HTERT RPE-1 (cell line): ENCODE data around the gene HMG20A.

Source experiments
- in situ Hi-C: fragments of 300-500 bp; cut with MboI; formaldehyde crosslinking; loops from 4 replicates; pipeline ENCODE4 v1.14.3; 2020; ENCODE audit warnings: low sequenced_read_pairs

HMG20A gene

DNA sequence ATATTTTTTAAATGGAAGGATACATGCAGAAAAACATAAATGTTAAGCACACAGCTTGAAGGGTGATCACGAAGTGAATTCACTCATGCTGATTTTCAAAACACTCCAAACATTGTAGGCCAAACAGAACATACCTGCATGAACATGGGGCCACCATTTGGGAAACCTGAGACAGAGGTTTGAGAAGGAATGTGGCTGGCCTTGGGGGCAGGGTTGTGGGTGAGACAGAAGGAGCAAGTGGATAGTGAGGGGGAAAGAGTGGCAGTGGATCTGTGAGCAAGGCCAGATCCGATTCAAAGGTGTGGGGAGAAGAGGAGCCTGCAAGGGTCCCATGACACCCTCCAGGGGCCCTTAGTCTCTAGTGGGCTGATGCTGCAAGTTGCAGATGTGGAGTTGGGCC, 94.9 kb downstream of the HMG20A start:
- in situ Hi-C loops, result no loop called here

DNA sequence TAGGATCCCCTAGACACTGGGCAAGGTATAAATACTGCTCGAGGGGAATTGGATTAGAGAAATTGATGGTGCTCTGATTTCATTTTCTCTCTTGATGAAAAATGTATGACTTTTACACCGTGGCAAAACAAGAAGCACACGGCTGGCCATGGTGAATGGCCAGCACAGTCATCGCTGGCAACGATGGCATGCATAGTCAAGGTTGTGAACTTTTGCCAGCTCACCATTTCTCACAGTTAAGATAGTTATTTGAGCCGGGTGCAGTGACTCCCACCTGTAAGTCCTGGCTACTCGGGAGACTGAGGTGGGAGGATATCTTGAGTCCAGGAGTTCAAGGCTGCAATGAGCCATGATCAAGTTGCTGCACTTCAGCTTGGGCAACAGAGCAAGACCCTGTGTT, 95.4 kb downstream of the HMG20A start:
- in situ Hi-C loops, result no loop called here

DNA sequence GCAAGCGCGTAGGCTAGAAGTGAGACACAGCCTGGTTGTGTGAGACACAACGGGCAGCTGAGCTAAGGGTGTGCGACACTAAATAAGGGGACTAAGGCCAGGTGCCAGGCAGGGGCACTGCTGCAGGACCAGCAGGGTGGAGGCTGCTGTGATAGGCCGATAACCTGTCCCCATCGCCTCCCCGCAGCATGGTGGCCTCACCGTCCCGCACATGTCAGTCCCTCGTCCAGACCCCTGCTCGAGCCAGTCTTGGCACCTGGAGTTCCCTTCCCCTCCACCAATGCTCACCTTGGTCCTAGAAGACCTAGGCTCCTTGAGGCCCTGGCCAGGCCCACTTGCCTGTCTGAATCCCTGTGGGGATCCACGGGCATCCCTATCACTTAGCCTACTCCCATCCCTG, 96.1 kb downstream of the HMG20A start:
- in situ Hi-C loops, result no loop called here

DNA sequence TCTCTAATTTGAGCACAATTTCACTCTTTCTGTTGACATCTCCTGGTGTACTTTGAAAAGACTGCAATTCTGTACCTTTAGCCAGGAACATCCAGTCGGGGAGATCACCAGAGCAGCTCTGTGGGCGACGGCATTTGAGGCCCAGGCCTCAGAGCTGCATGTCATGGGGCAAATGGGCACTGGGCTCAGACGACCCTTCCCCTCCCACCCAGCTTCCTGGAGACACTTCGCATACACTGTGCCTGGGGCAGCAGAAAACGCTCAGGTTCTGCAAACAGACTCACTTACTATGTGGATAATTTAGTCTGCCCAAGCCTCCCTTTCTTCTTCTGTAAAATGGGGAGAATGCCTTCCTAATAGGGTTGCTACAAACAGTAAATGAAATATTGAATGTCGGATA, 96.9 kb downstream of the HMG20A start:
- in situ Hi-C loops, result no loop called here

DNA sequence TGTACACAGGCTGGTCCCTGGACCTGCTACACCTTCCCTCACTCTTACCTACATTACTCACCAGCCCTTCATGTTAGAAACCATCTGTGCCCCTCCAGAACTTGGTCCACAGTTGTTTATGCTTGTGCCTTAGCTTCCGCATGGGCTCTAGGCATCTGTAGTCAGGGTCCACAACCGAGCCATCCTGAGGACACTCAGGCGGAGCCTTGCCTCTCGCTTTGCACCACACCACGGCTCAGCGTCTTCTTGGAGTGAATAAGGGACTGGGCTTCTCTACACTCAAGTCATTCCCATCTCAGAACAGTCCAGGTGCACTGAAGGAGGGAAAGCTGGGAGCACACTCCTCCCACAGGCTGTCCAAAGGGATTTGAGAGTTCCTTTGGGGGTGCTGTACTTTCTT, 97.8 kb downstream of the HMG20A start:
- in situ Hi-C loops, result no loop called here

DNA sequence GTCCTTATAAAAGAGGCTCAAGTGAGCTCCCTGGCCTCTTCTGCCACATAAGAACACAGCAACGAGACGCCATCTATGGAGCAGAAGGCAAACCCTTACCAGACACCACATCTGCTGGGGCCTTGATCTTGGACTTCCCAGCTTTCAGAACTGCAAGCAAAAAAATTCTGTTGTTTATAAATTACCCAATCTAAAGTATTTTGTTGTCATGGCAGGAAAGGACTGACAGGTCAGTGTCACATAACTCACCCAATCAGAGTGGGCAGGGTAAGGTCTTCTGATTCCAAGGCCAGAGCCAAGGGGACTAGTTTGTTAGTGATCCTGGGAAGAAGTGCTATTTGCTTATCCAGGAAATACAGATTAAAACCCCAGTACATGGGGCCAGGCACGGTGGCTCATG, 98.9 kb downstream of the HMG20A start:
- in situ Hi-C loops, result no loop called here

DNA sequence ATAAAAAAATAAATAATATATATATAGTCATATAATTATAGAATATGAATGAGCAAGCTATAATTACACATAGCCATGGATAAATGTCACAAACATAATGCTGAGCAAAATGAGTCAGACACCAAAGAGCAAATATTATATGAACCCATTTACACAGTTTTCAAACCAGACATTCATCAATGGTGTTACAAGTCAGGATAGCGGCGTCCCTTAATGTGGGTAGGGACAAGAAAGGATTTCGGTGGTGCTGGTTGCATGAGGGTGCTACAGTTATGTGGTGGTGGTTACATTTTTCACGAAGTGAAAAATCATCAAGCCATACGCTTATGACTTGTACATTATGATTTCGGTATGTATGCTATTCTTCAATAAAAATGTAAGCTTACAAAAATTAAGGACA, 100.5 kb downstream of the HMG20A start:
- in situ Hi-C loops, result no loop called here

DNA sequence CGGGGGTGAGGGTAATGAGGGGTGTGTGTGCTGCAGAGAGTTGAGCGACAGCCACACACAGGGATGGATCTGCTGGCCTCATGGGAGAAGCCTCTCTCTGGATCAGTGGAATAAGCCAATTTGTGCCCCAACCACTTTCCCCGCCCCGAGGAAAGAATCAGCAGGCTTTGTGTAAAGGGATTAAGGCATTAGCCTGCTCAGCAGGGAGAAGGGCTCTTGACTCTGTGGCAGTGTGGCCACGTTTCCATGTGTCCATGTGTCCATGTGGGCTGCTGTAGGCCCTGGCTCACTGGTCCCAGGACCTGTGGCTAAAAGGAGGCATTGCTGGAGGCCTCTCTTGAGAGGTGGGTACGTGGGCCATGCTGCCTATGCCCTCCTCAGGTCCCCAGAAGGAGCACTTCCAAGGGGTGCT, 104.7 kb downstream of the HMG20A start:
- in situ Hi-C loops, result no loop called here

DNA sequence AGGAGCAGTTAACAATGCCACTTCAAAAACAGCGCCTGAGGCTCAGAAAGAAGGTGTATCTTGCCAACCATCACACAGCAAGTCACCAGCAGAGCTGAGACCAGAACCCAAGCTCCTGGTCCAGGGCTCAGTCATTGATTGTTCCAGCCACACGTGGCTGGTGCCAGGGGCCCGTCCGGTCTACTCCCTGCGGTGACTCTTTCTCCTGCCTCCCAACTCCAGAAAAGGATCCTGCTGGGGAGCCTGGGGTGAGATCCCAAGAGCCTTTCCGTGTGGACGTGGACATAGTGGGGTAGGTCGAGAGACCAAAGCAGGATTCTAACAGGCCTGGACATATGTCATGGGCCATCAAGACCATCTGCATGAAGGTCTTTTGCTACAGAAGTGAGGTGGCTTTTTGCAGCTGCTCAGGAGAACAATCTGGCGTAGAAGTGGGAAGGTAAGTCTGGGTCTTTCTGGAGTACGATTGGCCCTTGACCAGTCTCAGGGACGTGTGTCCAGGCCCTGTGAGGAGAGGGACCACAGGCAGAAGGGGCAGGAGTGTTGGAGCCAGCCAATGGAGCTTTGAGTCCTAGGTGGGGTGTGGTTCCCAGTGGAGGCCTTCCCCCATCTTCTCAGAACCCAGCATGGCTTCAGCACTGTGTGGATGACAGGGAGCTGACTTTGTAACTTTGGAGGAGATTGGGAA, 105.4 kb downstream of the HMG20A start:
- in situ Hi-C loops, result no loop called here

DNA sequence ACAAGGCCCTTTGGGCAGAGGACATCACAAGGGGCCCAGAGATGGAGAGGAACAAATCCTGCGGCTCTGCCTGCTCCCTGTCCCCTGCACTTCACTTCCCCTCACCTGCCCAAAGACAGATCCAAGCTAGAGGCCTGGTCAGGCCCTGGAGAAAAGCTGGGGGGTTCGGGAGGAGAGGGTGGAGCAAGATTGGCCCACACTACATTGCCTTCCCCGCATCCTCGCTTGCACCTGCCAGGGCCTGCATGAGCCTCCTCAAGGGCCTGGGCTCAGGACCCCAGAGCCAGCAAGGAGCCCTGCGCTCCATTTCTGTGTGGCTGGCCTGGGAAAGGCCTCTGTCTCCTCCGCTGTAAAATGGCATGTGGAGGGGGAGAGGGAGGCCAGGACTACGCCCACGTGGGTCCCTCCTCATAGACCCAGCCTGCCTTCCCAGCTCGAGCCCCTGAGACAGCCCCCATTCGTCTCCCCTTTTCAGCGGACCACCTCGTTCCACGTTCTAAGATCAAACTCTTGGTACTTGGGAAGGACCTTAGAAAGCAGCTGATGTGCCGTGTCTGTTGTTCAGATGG, 106.0 kb downstream of the HMG20A start:
- in situ Hi-C loops, result no loop called here

DNA sequence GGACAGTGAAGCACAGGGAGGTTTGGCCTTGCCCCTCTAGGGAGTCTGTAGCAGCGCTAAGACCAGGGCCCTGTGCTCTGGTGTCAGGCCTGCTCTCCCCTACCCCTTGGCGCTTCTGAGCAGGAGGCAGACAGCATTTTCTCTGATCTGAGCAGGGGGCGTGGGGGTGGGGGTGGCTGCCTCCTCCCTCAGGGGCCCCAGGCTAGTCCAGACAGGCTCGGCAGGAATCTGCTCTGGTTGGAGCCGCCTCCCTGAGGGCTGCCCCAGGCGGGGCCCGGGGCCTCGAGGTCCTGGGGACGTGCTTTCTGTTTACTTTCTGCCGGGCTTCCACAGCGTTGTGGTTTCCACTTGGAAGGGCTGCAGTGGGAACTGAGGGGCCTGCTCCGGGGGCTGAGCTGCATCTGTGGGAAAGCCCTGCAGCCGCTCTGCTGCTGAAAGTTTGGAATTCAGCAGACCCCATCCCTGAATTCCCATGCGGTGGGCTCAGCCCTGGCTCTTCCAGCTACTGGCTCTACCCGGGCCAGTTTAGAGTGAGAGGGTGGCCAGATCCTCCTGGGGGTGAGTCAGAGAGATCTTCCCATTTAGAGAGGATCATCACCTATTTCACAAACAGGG, 106.6 kb downstream of the HMG20A start:
- in situ Hi-C loops, result no loop called here

DNA sequence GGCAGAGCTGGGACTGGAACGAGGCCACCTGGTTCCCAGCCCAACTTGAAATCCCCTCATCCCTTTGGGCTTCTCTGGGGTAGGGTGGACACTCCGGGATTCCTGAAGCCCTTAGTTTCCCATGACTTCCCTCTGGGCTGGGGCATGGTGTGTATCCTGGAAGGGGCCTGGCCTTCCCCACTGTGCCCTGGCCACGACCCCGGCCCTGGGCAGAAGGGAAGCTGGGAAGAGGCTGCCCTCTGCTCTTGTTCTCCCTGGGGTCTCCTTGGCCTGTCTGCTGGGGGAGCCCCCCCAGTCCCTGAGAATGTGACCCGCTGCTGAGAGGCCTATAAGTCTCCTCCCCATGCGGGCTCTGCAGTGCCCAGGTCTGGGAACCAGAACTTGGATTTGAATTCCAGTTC, 107.1 kb downstream of the HMG20A start:
- in situ Hi-C loops, result no loop called here

DNA sequence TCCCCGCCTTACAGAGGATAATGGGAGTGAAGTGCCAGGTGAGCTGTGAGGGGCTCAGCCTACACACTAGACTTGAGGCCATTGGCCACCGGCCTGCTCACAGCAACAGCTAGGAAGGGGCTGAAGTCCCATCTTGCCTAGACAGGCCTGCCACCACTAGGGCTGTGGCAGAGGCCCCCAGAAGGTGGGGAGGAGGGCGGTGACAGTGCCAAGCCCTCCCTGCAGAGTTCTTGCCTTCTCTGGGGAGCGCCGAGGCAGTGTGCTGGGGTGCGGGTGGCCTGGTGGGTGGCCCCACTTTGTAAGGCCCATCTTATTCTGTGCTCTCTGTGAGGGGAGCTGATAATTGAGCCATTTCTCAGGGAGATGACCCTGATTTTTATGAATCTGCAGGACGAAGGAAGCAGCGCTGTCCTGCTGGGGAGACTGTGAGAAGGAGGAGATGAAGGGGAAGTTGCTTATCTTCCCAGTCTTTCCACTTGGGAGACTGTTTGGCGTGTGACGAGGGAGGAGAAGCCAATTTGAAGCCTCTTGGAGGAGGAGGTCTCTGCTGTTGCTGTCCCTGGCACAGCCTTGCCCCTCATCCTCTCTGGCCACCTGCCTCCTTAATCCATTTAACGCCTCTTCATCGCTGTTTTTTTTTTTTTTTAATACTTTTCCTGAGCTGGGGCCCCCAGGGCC, 107.7 kb downstream of the HMG20A start:
- in situ Hi-C loops, result no loop called here

DNA sequence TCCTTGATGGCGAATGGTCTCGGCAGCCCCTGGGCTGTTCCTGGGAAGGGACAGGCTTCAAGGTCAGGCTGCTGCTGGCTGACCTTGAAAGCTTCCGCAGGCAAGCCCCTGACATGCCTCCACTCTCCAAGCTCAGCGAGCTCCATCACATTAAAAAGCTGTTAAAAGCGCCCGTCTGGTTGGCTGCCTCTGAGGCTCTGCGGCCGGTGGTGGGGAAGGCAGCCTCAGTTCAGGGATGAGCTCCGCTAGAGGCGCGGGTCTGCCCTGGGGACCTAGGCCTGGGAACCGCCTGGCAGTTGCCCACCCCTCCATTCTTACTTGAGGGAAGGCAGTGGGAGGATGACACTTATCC, 108.3 kb downstream of the HMG20A start:
- in situ Hi-C loops, result no loop called here

DNA sequence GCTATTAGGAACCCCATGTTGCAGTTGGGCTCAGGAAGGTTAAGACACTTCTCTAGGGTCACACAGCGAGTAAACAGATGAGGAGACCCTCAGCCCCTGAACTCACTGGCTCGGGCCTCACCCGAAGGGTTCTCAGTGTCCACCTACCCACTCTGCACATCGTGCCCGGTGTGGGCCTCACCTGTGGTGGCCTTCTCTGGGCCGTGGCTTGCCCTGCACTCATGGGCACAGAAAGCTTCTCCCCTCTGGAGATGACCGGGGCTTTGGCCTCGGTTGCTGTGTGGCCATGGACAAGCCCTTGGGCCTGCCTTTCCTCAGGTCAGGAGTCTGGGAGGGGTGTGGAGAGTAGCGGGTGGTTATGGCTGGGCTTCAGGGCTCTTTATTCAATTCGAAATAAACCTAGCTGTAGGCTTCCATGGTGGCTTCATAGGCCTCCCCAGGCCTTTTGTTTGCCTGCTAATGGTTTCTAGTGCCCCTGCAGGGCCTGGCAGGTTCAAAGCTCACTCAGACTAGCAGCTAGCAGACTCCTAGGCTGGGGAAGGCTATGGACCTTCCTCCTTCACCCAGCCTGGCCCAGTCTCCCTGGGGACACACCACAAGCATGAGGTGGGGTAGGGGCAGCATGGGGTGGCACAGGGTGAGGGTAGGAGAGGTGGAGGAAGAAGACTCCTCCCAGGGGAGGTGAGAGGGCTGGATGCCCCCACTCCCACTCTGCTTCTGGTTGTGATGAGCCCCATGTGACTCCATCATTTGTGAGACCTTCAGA, 108.9 kb downstream of the HMG20A start:
- in situ Hi-C loops, result no loop called here

DNA sequence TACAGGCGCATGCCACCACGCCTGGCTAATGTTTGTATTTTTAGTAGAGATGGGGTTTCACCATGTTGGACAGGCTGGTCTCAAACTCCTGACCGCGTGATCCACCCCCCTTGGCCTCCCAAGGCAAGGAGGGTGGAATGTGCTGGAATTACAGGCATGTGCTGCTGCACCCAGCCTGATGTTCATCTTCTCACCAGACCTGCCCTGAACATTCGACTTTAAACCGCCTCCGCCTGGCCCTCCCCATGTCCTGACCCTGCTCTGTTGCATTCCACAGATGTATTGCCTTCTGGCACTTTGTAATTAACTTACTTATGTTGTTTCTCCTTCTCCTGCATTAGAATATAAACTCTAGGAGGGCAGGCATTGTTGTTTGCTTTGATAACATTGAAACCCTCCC, 109.9 kb downstream of the HMG20A start:
- in situ Hi-C loops, result no loop called here

DNA sequence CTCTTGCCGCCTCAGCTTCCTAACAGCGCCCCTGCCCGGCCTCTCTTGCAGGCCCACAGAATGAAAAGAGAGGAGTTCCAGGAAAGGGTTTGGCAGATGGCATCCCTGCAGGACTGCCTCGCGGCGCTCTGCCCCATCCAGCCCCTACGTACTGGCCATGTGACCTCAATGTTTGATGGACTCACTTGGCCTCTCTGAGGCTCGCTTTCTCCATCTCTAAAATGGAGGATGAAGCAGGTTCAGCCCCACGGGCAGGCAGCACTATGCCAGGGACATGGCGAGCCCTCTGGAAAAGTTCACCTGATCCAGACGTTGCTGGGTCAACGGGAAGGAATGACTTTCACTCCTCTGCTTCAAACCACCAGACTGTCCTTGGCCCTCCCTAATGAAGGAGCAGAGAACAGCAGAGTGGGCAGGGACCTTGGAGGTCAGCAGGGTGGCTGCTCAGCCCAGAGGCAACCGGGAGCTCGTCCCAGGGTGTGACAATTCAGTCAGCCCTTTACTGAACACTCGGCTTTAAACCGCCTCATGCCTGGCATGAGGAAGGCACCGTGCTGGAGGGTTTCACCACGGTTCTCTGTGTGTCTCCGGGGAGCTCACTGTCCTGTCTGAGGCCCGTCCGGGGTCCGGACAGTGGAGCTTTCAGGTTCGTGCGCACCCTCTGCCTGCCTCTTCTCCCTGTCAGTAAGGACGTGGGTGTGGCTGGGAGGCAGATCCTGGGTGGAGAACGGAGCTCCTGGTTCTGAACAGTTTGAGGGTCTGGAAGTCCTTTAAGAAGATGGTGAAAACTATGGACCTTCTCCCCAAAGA, 110.7 kb downstream of the HMG20A start:
- in situ Hi-C loops, result no loop called here

DNA sequence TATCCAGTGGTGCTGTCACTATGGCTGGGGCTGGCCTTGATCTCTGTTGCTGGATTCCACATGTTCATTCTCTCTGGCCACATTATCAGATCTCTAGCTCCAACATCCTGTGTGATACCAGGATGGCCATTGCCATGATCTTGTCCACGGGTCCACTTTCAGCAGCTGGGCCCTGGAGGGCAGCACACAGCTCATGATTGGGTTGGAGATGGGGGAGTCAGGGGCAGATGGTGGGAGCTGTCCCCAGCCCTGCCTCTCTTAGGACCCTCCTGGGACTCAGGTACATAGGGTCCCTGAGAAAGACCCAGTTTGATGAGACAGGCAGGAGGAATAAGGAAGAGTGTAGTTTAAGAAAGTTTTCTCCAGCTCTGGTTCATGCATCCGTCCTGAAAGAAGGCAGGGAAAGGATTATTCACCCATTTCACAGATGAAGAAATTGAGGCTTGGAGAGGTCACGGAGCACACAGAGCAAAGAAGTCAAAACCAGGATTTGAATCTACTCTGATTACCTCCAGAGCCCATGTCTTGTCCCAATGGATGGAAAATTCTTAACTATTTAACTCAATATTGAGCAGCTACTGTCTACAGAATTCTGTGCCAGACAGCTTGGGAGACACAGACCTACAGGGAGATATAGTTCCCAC, 111.5 kb downstream of the HMG20A start:
- in situ Hi-C loops, result no loop called here

DNA sequence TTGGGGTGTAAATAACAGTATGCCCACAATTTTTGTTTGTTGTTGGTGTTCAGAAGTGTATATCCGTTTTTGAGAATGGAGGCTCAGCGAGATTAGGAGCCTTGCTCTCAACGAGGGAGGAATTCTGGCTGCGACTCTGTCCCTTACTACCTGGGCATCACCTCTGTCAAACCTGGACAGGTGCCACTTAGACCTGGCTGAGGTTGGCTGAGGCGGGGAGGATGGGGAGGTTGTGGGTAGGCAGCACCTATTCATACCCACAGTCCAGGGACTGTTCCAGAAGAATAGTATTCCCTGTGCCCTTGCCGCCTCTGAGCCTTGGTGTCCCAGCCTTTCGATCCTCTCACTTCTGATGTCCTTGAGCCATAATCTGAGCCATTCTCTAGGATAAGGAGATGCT, 112.2 kb downstream of the HMG20A start:
- in situ Hi-C loops, result no loop called here
